ENCODE results near the gene SPIB.
"Not testable (repeated sequence)": the region's sequence is repeated elsewhere in the genome, so short reads cannot be mapped to it uniquely, and the experiment has no call there.

The SPIB gene

GRCh38 chr19:50418176-50419021 lies at the start of gene SPIB:
Gene SPIB (plus strand): TSS chr19:50418938. CDS start chr19:50418963, 25 bp downstream.
- DNase-seq (ENCODE audit: low read depth, low spot score): no peak

DNA sequence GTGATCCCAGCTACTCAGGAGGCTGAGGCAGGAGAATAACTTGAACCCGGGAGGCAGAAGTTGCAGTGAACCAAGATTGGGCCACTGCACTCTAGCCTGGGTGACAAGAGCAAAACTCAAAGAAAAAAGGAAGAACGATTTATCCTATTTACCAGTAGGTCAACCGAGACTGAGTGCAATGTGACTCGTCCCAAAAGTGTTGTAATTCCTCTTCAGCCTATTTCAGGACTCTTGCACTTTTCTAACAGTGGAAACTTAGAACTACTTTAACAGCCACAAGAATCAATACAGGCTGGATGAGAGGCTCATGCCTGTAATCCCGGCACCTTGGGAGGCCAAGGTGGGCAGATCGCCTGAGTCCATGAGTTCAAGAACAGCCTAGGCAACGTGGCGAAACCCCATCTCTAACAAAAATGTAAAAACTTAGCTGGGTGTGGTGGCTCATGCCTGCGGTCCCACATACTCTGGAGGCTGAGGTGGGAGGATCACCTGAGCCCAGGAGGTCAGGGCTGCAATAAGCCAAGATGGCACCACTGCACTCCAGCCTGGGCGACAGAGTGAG lies 46.7 kb upstream of the SPIB start:
- DNase-seq (ENCODE audit: low read depth, low spot score): no peak

DNA sequence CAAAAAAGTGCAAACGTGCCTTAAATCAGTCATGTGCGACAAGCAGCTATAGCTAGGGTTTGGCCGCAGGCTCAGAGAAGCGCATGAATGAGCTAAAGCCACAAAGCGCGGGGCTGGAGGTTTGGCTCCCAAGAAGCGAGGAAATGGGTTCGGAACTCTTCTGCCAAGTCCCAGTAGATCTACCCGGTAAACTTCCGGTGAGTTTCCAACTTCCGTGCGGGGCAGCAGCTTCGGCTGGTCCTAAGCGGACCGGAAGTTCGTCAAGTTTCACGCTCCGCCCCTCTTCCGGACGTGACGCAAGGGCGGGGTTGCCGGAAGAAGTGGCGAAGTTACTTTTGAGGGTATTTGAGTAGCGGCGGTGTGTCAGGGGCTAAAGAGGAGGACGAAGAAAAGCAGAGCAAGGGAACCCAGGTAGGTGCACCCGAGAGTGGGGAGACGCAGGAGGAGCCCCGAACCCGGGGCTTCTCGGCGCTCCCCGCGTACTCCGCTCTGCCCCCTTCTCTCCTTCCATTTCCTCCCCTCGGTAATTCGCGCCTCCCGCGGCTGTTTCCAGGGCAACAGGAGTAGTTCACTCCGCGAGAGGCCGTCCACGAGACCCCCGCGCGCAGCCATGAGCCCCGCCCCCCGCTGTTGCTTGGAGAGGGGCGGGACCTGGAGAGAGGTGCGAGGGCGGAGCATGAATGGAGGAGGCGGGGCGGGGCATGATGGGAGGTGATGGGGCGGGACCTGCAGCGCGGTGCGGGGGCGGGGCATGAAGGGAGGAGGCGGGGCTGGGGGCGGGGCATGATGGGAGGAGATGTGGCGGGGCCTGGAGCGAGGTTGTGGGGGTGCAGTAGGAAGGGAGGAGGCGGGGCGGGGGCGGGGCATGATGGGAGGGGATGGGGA lies 42.3 kb upstream of the SPIB start, which contains the start of gene NR1H2:
Gene NR1H2, plus strand, starts transcription at position 292 of the 885 bp plus-strand sequence. CDS start 1,149 bp downstream, outside the sequence.
- peak; percentile 91 for DNase-seq (ENCODE audit: low read depth, low spot score)

GRCh38 chr19:50377051-50377461 lies 41.7 kb upstream of the SPIB start:
- no peak for DNase-seq (ENCODE audit: low read depth, low spot score)

DNA sequence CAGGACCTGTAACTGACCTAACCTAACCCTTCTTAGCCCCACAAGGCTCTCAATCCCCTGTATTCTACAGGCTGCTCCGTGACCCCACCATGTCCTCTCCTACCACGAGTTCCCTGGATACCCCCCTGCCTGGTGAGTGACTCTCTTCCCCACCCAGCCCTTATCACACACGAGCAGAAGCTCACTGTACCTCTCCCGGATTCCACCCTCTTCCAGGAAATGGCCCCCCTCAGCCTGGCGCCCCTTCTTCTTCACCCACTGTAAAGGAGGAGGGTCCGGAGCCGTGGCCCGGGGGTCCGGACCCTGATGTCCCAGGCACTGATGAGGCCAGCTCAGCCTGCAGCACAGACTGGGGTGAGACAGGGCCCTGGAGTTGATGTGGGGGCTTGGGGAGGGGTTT lies 41.2 kb upstream of the SPIB start:
- DNase-seq (ENCODE audit: low read depth, low spot score): no peak

DNA sequence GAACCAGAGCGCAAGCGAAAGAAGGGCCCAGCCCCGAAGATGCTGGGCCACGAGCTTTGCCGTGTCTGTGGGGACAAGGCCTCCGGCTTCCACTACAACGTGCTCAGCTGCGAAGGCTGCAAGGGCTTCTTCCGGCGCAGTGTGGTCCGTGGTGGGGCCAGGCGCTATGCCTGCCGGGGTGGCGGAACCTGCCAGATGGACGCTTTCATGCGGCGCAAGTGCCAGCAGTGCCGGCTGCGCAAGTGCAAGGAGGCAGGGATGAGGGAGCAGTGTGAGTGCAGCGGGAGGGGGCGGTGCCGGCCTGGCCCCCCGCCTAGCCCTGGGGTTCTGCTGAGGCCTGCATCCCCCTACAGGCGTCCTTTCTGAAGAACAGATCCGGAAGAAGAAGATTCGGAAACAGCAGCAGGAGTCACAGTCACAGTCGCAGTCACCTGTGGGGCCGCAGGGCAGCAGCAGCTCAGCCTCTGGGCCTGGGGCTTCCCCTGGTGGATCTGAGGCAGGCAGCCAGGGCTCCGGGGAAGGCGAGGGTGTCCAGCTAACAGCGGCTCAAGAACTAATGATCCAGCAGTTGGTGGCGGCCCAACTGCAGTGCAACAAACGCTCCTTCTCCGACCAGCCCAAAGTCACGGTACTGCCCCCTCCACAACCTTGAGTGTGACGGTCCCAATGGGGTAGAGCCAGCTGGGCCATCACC lies 40.4 kb upstream of the SPIB start:
- DNase-seq (ENCODE audit: low read depth, low spot score): no peak

GRCh38 chr19:50378863-50379236 lies 39.9 kb upstream of the SPIB start:
- DNase-seq (ENCODE audit: low read depth, low spot score): no peak

DNA sequence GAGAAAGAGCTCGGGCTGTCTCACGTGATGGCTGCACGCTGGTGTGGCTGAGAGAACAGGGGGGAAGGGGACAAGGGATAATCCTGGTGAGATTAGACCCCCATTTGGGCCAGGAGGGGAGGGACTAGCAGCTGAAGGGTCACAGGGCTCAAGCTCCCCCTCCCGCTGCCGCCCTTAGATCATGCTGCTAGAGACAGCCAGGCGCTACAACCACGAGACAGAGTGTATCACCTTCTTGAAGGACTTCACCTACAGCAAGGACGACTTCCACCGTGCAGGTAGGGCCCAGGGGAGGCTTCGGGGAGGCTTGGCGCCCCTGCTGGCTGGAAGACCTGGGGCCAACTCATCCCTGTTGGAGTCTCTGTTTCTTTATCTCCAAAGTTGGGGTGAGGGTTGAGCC lies 39.1 kb upstream of the SPIB start:
- no peak for DNase-seq (ENCODE audit: low read depth, low spot score)

- no peak for DNase-seq (ENCODE audit: low read depth, low spot score)
Measured at GRCh38 chr19:50380137-50380536, 38.6 kb upstream of the SPIB start.

GRCh38 chr19:50380751-50381151 lies 38.0 kb upstream of the SPIB start:
- no peak for DNase-seq (ENCODE audit: low read depth, low spot score)

DNA sequence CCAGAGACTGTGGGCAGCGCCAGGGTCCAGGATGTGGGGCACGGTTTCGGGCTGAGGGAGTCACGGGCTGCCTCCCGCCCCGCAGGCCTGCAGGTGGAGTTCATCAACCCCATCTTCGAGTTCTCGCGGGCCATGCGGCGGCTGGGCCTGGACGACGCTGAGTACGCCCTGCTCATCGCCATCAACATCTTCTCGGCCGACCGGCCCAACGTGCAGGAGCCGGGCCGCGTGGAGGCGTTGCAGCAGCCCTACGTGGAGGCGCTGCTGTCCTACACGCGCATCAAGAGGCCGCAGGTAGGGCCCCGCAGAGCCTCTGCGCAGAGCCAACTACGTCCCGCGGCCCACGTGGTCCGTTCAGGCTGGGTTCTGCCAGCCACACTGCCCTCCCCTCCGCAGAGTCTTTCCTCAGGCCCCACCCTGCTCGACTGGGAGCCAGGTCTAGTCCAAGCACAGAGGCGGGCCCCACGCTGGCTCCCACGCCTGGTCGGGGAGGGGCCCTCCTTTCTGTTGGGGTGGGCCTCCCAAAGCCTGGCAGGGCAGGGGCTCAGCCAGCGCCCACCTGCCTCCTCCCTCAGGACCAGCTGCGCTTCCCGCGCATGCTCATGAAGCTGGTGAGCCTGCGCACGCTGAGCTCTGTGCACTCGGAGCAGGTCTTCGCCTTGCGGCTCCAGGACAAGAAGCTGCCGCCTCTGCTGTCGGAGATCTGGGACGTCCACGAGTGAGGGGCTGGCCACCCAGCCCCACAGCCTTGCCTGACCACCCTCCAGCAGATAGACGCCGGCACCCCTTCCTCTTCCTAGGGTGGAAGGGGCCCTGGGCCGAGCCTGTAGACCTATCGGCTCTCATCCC lies 36.6 kb upstream of the SPIB start:
- no peak for DNase-seq (ENCODE audit: low read depth, low spot score)

DNA sequence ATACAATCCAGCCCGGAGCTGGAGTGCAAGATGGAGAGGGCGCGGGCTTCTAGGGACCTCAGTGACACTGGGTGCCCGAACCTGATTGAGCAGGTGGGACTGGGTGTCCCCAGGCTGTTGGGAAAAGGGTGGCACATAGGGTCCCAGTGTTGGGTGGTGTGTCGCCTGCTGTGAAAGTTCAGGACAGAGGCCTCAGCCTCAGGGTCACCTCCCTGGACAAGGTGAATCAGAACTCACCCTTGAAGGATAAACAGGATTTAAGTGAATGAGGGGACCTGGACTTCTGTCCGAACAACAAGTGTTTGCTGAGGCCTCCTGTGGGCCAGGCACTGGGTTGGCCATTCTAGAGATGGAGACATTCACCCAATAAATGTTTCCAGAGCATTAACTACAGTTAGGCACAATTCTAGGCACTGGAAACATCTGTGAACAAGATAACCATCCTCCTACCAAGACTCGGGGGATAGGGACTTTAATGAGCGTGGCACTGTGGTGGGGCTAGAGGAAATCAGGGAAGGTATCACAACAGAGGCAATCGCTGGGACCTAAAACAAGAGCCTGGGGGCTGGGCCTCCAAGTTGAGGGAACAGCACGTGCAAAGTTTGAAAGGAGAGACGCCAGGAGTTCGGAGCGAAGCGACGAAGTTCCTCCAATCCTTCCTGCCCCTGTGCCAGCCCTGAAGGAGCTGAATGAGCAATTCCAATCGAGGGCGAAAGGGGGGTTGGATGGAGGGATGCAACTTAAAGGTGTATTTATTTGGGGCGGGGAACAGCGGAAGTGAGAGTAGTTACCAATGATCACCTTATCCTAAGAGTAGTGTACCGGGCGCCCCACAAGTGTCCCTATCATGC lies 35.5 kb upstream of the SPIB start:
- no peak for DNase-seq (ENCODE audit: low read depth, low spot score)

DNA sequence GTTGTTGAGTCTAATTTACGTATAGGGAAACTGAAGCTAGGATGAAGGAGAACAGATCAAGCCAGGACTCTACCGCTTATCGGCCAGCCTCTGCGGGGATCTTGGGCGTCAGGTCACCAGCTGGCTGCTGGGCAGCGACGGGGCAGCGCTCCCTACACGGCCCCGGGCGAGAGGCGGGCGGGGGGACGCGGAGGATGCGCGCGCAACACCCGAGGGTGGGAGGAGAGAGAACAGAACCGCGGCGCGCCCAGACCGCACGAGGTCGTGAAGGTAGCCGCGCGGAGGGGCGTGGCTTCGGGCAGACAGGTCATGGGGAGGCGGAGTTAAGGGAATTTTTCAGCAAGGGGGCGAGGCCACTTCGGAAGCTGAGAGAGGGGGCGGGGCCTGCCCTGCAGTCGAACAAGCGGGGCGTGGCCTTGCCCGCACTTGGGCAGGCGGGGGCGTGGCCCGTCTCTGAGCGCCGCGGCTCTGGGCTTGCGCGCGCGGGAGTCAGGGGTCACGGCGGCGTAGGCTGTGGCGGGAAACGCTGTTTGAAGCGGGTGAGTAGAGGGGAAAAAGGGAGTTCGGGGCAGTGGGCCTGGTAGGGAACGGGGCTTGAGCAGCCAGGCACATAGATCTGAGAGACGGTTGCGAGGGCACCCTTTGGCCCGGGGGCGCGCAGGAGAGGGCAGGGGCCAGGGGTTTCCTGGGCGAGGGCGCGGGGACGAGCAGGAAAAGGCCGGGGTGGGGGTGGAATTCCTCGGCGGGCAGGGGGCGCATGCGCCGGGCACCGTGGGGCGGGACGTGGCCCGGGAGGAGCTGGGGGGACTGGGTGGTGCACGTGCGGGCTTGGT lies 34.7 kb upstream of the SPIB start, which contains the start of gene POLD1:
Gene POLD1, plus strand, starts transcription at position 496 of the 833 bp plus-strand sequence. CDS start 14,505 bp downstream, outside the sequence.
- DNase-seq (ENCODE audit: low read depth, low spot score): peak; percentile 95

GRCh38 chr19:50384685-50385535 lies 33.8 kb upstream of the SPIB start:
- DNase-seq (ENCODE audit: low read depth, low spot score): no peak

GRCh38 chr19:50387176-50387867 lies 31.4 kb upstream of the SPIB start:
- DNase-seq (ENCODE audit: low read depth, low spot score): no peak

- DNase-seq (ENCODE audit: low read depth, low spot score): no peak
Measured at GRCh38 chr19:50387868-50388245, 30.9 kb upstream of the SPIB start.

DNA sequence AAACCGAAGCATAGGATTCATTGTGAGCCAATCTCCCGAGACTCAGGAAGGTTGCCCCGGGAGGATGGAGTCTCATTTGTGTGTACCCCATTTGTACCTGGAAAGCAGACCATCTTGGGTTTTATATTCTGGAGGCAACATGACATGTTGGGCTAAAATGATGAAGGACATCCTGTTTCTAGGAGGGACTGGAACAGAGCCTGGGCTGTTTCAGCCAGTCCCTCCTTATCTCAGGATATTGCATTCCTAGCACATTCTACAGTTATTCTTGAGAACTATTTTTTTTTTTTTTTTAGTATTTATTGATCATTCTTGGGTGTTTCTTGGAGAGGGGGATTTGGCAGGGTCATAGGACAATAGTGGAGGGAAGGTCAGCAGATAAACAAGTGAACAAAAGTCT lies 28.4 kb upstream of the SPIB start:
- not testable (repeated sequence) for DNase-seq (ENCODE audit: low read depth, low spot score)

Measured in activated CD4-positive, CD25-positive, alpha-beta regulatory T cell treated with anti-CD3 and anti-CD28 coated beads, Interleukin-2, amount 50 U/mL, for 16 hours (primary cell).